ENCODE data around the gene CFAP107.

GRCh38 chr1:12745992-12746323 is at the start of gene CFAP107:
- TF ChIP-seq GABPA (IDR thresholded peaks at IDR 0.05; ENCODE audit: low read depth), result no peak
- TF ChIP-seq CTCF (IDR thresholded peaks at IDR 0.05; ENCODE audit: insufficient read depth, low read length), result no peak
